ENCODE measurements around the gene FSTL5. TPM values are rescaled to one million over a fixed set of nuclear protein-coding genes. Genes with fewer than 3 reads are reported as not detected.

Gene FSTL5
- total RNA-seq, 2 experiments from 2014 or later, result not detected

DNA sequence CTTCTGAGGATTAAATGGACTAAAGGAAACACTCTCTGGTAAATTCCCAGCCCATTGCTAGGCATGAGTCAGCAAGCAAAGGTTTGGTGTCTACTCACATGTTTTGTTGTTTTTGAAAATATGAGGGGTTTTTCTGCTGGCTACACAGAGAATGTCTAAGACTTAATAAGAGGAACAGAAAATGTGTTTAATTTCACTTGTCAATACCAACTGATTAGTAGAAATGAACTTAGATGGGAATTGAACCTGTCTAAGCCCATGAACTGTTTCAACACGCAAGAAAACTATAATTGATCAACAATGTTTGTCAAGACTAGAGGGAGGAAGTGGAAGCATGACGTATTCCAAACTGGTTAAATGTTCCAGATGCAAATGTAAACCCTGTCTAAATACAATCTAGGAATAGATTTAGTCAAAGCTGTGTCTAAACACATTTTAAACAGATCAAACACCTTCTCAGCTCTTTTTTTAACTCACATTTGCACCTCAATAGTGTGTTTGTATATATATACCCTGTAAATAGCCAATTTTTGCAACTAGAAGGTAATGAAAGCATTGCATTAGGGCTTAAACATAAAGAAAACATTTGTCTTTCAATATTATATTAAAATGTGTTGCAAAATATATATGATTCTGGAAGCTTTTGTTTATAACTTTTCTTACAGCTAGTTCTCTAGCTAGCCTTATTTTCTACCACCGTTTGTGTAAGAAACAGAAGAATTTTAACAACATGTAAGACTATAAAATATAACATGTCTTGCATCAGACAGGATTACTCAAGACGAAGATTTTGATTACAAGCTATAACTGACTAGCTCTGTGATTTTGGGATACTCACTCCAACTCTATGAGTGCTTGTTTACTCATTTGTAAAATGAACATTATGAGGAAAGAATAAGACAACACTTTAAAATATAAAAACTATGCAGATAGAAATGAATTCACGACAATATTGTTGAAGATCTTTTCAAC is 607.8 kb downstream of the FSTL5 start:
- peaks cover 2% of the 10 kb centered on the region for H3K9me3 Mint-ChIP-seq
- H3K36me3 Mint-ChIP-seq, result no peaks in the 10 kb centered on the region
- no peak for DNase-seq
- ChIA-PET CTCF (no interaction called here), POLR2A (no interaction called here)
- H3K4me3 Mint-ChIP-seq, result no peak overlapping the region
- intact Hi-C loops (cut with micrococcal nuclease), result no loop called here
- no peak overlapping the region for H3K27ac Mint-ChIP-seq
- no peaks in the 10 kb centered on the region for H3K4me1 Mint-ChIP-seq (ENCODE audit: low read depth)
- no peaks in the 10 kb centered on the region for H3K27me3 Mint-ChIP-seq

- intact Hi-C loops (cut with micrococcal nuclease), result no loop called here
- CTCF ChIA-PET, result no interaction called here
- DNase-seq, result no peak
- POLR2A ChIA-PET, result no interaction called here
- Mint-ChIP-seq H3K4me1 (ENCODE audit: low read depth) (no peaks in the 10 kb centered on the region), H3K27ac (no peak overlapping the region), H3K4me3 (no peak overlapping the region), H3K9me3 (peaks cover 2% of the 10 kb centered on the region), H3K27me3 (no peaks in the 10 kb centered on the region), H3K36me3 (no peaks in the 10 kb centered on the region)
Observed at GRCh38 chr4:161554372-161554990, 609.3 kb downstream of the FSTL5 start.

- Mint-ChIP-seq H3K27me3 (no peaks in the 10 kb centered on the region), H3K27ac (no peak overlapping the region), H3K4me1 (ENCODE audit: low read depth) (no peaks in the 10 kb centered on the region), H3K36me3 (no peaks in the 10 kb centered on the region), H3K9me3 (peaks cover 13% of the 10 kb centered on the region), H3K4me3 (no peak overlapping the region)
- POLR2A ChIA-PET, result no interaction called here
- CTCF ChIA-PET, result no interaction called here
- DNase-seq, result no peak
- intact Hi-C loops (cut with micrococcal nuclease), result no loop called here
Observed at GRCh38 chr4:161546902-161547301, 616.9 kb downstream of the FSTL5 start.

DNA sequence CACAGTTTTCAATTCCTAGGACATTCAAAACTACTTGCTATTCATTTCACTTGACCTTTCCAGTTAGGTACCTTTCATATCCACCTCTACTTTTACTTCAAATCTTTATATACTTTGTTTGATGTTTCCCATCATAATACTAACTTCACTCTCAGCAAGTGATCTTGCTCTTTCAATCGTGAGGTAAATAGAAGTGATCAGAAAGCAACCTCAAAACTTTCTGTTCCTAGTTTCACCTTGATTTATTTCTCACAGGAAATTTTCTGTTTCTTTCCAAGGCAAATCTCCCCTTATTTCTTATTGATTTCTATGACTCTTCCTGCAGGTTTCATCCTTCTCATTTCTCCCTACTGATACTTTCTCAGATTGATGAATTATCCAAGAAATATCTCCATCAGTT is 623.5 kb downstream of the FSTL5 start:
- Mint-ChIP-seq H3K27me3 (no peaks in the 10 kb centered on the region), H3K36me3 (no peaks in the 10 kb centered on the region), H3K9me3 (peaks cover 19% of the 10 kb centered on the region), H3K4me3 (no peak overlapping the region), H3K27ac (no peak overlapping the region), H3K4me1 (ENCODE audit: low read depth) (no peaks in the 10 kb centered on the region)
- no peak for DNase-seq
- ChIA-PET POLR2A (no interaction called here), CTCF (no interaction called here)
- intact Hi-C loops (cut with micrococcal nuclease), result no loop called here

- POLR2A ChIA-PET, result no interaction called here
- Mint-ChIP-seq H3K9me3 (peaks cover 25% of the 10 kb centered on the region), H3K27me3 (no peaks in the 10 kb centered on the region), H3K27ac (no peak overlapping the region), H3K4me1 (ENCODE audit: low read depth) (no peaks in the 10 kb centered on the region), H3K36me3 (no peaks in the 10 kb centered on the region), H3K4me3 (no peak overlapping the region)
- intact Hi-C loops (cut with micrococcal nuclease), result no loop called here
- no peak for DNase-seq
- CTCF ChIA-PET, result no interaction called here
Observed at GRCh38 chr4:161538941-161539340, 624.9 kb downstream of the FSTL5 start.

DNA sequence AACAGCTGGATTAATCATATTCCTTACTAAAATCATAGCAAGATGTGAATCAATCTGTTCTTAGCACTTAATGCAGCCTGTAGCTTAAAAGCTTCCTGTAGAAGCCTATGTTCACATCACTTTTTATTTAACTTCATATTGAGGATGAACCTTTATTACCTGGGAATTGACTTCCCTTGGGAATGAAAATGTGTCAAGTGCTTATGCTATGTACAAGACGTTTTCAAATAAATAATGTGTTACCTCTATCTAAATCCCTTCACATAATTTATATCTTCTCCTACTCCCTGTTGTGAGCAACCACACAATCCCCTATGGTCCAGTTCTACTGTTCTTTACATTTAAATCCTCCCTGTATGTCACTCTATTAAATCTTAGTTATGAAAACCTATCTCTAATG is 633.1 kb downstream of the FSTL5 start:
- intact Hi-C loops (cut with micrococcal nuclease), result no loop called here
- CTCF ChIA-PET, result no interaction called here

GRCh38 chr4:161525121-161525520 is 638.7 kb downstream of the FSTL5 start:
- CTCF ChIA-PET, result no interaction called here
- no peak for DNase-seq
- intact Hi-C loops (cut with micrococcal nuclease), result no loop called here
- Mint-ChIP-seq H3K27ac (no peak overlapping the region), H3K27me3 (no peaks in the 10 kb centered on the region), H3K4me3 (no peak overlapping the region), H3K4me1 (ENCODE audit: low read depth) (no peaks in the 10 kb centered on the region), H3K9me3 (peaks cover 2% of the 10 kb centered on the region), H3K36me3 (no peaks in the 10 kb centered on the region)
- POLR2A ChIA-PET, result no interaction called here

More for the DNA sequence above, 633.1 kb downstream of the FSTL5 start:
- Mint-ChIP-seq H3K36me3 (no peaks in the 10 kb centered on the region), H3K4me1 (ENCODE audit: low read depth) (no peaks in the 10 kb centered on the region), H3K27ac (no peak overlapping the region), H3K27me3 (no peaks in the 10 kb centered on the region), H3K4me3 (no peak overlapping the region), H3K9me3 (peaks cover 21% of the 10 kb centered on the region)
- DNase-seq, result no peak
- POLR2A ChIA-PET, result no interaction called here

DNA sequence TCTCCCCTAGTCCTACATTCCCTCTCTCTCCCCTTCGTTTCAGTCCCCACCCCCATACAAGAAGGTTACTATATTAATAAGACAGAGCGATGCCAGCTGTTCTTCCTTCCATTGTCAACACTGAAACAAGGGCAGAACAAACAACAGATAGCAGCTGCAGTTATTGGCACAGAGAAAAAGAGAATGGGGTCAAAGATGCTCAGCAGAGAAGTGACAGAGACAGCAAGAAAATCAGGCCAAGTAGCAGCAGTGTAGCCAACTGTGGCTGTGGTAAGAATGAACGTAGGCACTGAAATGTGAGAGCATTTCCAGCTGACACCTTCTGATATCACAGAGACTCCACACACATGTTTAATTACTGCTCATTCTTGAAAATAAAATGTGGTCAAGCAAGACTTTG is 641.8 kb downstream of the FSTL5 start:
- POLR2A ChIA-PET, result no interaction called here
- peaks cover 7% of the 10 kb centered on the region for H3K9me3 Mint-ChIP-seq
- no peak overlapping the region for H3K4me3 Mint-ChIP-seq
- intact Hi-C loops (cut with micrococcal nuclease), result no loop called here
- CTCF ChIA-PET, result no interaction called here
- no peaks in the 10 kb centered on the region for H3K27me3 Mint-ChIP-seq
- H3K4me1 Mint-ChIP-seq (ENCODE audit: low read depth), result no peaks in the 10 kb centered on the region
- no peaks in the 10 kb centered on the region for H3K36me3 Mint-ChIP-seq
- no peak overlapping the region for H3K27ac Mint-ChIP-seq
- no peak for DNase-seq

DNA sequence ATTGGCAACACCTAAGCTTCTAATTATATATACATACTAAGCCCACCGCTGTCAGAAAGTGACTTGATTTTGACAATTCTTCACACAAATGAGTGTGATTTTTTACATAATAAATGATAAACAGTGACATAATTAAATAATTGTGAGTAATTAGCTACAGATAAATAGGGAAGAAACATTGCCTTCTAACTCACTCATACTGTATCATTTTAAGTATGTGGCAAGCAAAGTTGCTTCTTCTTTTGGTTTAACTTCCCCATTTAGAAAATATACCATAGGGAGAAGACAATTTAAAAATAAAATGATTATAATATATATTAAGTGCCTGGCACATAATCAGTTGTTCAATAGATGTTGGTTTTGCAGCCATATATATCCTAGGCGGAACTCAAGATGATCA is 644.2 kb downstream of the FSTL5 start:
- Mint-ChIP-seq H3K27ac (no peak overlapping the region), H3K4me1 (ENCODE audit: low read depth) (no peaks in the 10 kb centered on the region), H3K9me3 (peaks cover 7% of the 10 kb centered on the region), H3K4me3 (no peak overlapping the region), H3K27me3 (no peaks in the 10 kb centered on the region), H3K36me3 (no peaks in the 10 kb centered on the region)
- intact Hi-C loops (cut with micrococcal nuclease), result no loop called here
- CTCF ChIA-PET, result no interaction called here
- POLR2A ChIA-PET, result no interaction called here
- no peak for DNase-seq

DNA sequence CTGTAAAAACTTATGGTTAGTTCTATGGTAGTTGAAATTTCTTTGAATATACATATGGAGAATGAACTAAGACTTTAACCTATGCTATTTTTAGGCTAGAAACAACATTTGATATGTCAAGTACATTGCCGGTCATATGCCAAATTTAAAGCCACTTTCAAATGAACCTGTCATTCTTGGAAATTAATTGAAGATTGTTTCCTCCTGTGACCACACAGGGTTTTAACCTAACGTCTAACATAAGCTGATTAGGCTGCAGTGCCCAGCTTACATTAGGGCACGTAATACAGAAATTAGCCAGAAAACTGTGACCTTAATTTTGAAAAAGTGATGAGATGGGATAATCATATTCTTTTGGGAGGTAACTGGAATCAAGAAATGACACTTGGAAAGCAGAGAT is 645.9 kb downstream of the FSTL5 start:
- intact Hi-C loops (cut with micrococcal nuclease), result no loop called here
- Mint-ChIP-seq H3K27me3 (no peaks in the 10 kb centered on the region), H3K4me1 (ENCODE audit: low read depth) (no peaks in the 10 kb centered on the region), H3K4me3 (no peak overlapping the region), H3K27ac (no peak overlapping the region), H3K9me3 (peaks cover 5% of the 10 kb centered on the region), H3K36me3 (no peaks in the 10 kb centered on the region)
- CTCF ChIA-PET, result no interaction called here
- POLR2A ChIA-PET, result no interaction called here
- no peak for DNase-seq

- intact Hi-C loops (cut with micrococcal nuclease), result no loop called here
Observed at GRCh38 chr4:161505141-161505540, 658.7 kb downstream of the FSTL5 start.

GRCh38 chr4:161498155-161498554 is 665.6 kb downstream of the FSTL5 start:
- no peaks in the 10 kb centered on the region for H3K27me3 Mint-ChIP-seq
- POLR2A ChIA-PET, result no interaction called here
- no peaks in the 10 kb centered on the region for H3K9me3 Mint-ChIP-seq
- H3K27ac Mint-ChIP-seq, result no peak overlapping the region
- H3K4me1 Mint-ChIP-seq (ENCODE audit: low read depth), result no peaks in the 10 kb centered on the region
- CTCF ChIA-PET, result no interaction called here
- H3K4me3 Mint-ChIP-seq, result no peak overlapping the region
- H3K36me3 Mint-ChIP-seq, result no peaks in the 10 kb centered on the region
- intact Hi-C loops (cut with micrococcal nuclease), result no loop called here
- no peak for DNase-seq

More at GRCh38 chr4:161505141-161505540, 658.7 kb downstream of the FSTL5 start:
- POLR2A ChIA-PET, result no interaction called here
- no peaks in the 10 kb centered on the region for H3K36me3 Mint-ChIP-seq
- CTCF ChIA-PET, result no interaction called here
- H3K27ac Mint-ChIP-seq, result no peak overlapping the region
- H3K4me3 Mint-ChIP-seq, result no peak overlapping the region
- H3K9me3 Mint-ChIP-seq, result no peaks in the 10 kb centered on the region
- DNase-seq, result no peak
- no peaks in the 10 kb centered on the region for H3K27me3 Mint-ChIP-seq
- no peaks in the 10 kb centered on the region for H3K4me1 Mint-ChIP-seq (ENCODE audit: low read depth)

- DNase-seq, result no peak
- ChIA-PET CTCF (no interaction called here), POLR2A (no interaction called here)
- H3K9me3 Mint-ChIP-seq, result peaks cover 2% of the 10 kb centered on the region
- no peaks in the 10 kb centered on the region for H3K27me3 Mint-ChIP-seq
- no peaks in the 10 kb centered on the region for H3K4me1 Mint-ChIP-seq (ENCODE audit: low read depth)
- intact Hi-C loops (cut with micrococcal nuclease), result no loop called here
- H3K27ac Mint-ChIP-seq, result no peak overlapping the region
- no peak overlapping the region for H3K4me3 Mint-ChIP-seq
- no peaks in the 10 kb centered on the region for H3K36me3 Mint-ChIP-seq
Observed at GRCh38 chr4:161486461-161486860, 677.3 kb downstream of the FSTL5 start.
